ENCODE measurements around the gene SUSD3.

Gene SUSD3

DNA sequence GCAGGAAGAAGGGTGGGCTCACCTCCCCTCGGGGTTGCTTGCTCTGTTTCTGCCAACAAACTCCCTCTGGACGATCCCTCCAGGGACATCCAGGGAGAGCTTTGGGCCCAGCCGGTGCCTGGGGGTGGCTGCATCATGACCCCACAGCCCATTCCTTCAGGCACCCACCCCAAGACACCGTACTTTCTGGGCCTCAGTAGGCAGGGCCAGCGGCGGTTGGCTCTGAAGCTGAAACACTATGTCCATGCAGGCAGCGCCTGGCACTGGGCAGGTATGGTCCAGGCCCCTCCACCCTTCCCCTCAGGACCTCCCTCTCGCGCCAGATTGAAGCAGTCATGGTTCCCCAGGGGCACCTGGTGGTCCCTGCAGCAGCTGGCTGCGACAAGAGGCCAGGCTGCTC lies 18.5 kb upstream of the SUSD3 start:
- no peaks in the 10 kb centered on the region for H3K36me3 ChIP-seq (ENCODE audit: insufficient read depth, low read length)
- H3K27me3 ChIP-seq (ENCODE audit: insufficient read depth, low read length), result no peaks in the 10 kb centered on the region
- H3K4me1 ChIP-seq (ENCODE audit: control insufficient read depth, insufficient read depth, low read length, unreplicated experiment), result no peaks in the 10 kb centered on the region

GRCh38 chr9:93040409-93040808 lies 18.1 kb upstream of the SUSD3 start:
- H3K79me2 ChIP-seq (ENCODE audit: control insufficient read depth, insufficient read depth, low read length, unreplicated experiment), result no peaks in the 10 kb centered on the region
- no peak overlapping the region for H3K27ac ChIP-seq (ENCODE audit: low read depth, low read length)

More for the DNA sequence above, 18.5 kb upstream of the SUSD3 start:
- H3K4me3 ChIP-seq (ENCODE audit: low read depth, low read length), result no peak overlapping the region
- H3K27ac ChIP-seq (ENCODE audit: low read depth, low read length), result no peak overlapping the region
- H3K79me2 ChIP-seq (ENCODE audit: control insufficient read depth, insufficient read depth, low read length, unreplicated experiment), result no peaks in the 10 kb centered on the region
- no peak overlapping the region for H2AFZ ChIP-seq (ENCODE audit: low read length, unreplicated experiment)

DNA sequence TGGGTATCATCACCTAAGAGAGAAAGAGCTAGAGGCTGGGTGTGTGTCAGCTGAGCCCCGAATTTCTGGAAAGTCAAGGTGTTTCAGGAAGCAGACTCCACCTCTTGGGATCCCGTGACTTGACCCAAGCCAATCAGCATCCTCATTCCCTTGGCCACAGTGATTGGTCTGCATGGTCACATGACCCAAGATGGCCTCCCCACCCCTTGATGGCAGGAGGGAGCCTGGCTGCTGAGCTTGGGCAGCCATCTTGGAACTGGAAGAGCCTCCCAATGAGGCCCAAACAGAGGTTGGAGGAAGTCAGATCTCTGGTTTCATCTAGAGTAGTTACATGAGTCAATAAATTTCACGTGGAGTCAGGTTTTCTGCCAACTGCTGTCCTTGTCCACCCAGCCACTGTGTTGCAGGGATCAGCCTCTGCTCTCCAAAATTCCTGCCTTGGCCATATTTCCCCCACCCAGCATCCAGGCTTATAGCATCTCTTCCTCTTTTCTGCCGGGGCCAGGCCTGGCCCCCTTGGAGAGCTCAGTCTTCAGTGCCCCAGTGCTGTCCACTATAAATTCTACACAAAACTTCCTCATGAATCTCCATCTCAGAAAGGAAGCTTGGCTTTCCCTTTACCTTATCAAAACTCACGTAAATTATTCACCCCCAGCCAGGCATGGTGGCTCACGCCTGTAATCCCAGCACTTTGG lies 17.2 kb upstream of the SUSD3 start:
- Histone ChIP-seq H3K27ac (ENCODE audit: low read depth, low read length) (no peak overlapping the region), H2AFZ (ENCODE audit: low read length, unreplicated experiment) (no peak overlapping the region), H3K36me3 (ENCODE audit: insufficient read depth, low read length) (no peaks in the 10 kb centered on the region), H3K79me2 (ENCODE audit: control insufficient read depth, insufficient read depth, low read length, unreplicated experiment) (no peaks in the 10 kb centered on the region), H3K4me1 (ENCODE audit: control insufficient read depth, insufficient read depth, low read length, unreplicated experiment) (no peaks in the 10 kb centered on the region), H3K4me3 (ENCODE audit: low read depth, low read length) (no peak overlapping the region), H3K27me3 (ENCODE audit: insufficient read depth, low read length) (no peaks in the 10 kb centered on the region)

More at GRCh38 chr9:93040409-93040808, 18.1 kb upstream of the SUSD3 start:
- H3K4me1 ChIP-seq (ENCODE audit: control insufficient read depth, insufficient read depth, low read length, unreplicated experiment), result no peaks in the 10 kb centered on the region
- H3K4me3 ChIP-seq (ENCODE audit: low read depth, low read length), result no peak overlapping the region
- no peaks in the 10 kb centered on the region for H3K36me3 ChIP-seq (ENCODE audit: insufficient read depth, low read length)
- no peak overlapping the region for H2AFZ ChIP-seq (ENCODE audit: low read length, unreplicated experiment)
- H3K27me3 ChIP-seq (ENCODE audit: insufficient read depth, low read length), result no peaks in the 10 kb centered on the region

- Histone ChIP-seq H3K79me2 (ENCODE audit: control insufficient read depth, insufficient read depth, low read length, unreplicated experiment) (no peaks in the 10 kb centered on the region), H3K4me3 (ENCODE audit: low read depth, low read length) (no peak overlapping the region), H2AFZ (ENCODE audit: low read length, unreplicated experiment) (no peak overlapping the region), H3K27ac (ENCODE audit: low read depth, low read length) (no peak overlapping the region), H3K36me3 (ENCODE audit: insufficient read depth, low read length) (no peaks in the 10 kb centered on the region), H3K4me1 (ENCODE audit: control insufficient read depth, insufficient read depth, low read length, unreplicated experiment) (no peaks in the 10 kb centered on the region), H3K27me3 (ENCODE audit: insufficient read depth, low read length) (no peaks in the 10 kb centered on the region)
Observed at GRCh38 chr9:93043122-93043521, 15.4 kb upstream of the SUSD3 start.

DNA sequence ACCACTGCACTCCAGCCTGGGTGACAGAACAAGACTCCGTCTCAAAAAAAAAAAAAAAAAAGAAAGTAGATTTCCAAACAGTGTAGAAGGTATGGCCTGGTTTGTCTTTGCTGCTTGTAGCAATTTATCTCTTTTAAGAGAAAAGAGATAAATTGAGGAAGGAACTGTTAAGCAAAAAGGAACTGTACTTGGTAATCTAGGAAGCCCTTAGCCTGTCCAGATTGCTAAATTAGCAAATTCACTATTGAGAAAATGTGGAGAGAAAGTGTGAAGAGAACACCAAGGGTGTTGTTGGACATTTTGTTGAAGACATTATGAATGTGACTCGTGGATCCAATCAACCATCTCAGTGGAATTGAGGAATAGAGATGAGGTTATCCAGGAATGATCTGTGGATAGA lies 13.0 kb upstream of the SUSD3 start:
- Histone ChIP-seq H3K4me3 (ENCODE audit: low read depth, low read length) (no peak overlapping the region), H3K27me3 (ENCODE audit: insufficient read depth, low read length) (no peaks in the 10 kb centered on the region), H3K36me3 (ENCODE audit: insufficient read depth, low read length) (no peaks in the 10 kb centered on the region), H3K79me2 (ENCODE audit: control insufficient read depth, insufficient read depth, low read length, unreplicated experiment) (no peaks in the 10 kb centered on the region), H3K4me1 (ENCODE audit: control insufficient read depth, insufficient read depth, low read length, unreplicated experiment) (no peaks in the 10 kb centered on the region), H3K27ac (ENCODE audit: low read depth, low read length) (no peak overlapping the region), H2AFZ (ENCODE audit: low read length, unreplicated experiment) (no peak overlapping the region)

DNA sequence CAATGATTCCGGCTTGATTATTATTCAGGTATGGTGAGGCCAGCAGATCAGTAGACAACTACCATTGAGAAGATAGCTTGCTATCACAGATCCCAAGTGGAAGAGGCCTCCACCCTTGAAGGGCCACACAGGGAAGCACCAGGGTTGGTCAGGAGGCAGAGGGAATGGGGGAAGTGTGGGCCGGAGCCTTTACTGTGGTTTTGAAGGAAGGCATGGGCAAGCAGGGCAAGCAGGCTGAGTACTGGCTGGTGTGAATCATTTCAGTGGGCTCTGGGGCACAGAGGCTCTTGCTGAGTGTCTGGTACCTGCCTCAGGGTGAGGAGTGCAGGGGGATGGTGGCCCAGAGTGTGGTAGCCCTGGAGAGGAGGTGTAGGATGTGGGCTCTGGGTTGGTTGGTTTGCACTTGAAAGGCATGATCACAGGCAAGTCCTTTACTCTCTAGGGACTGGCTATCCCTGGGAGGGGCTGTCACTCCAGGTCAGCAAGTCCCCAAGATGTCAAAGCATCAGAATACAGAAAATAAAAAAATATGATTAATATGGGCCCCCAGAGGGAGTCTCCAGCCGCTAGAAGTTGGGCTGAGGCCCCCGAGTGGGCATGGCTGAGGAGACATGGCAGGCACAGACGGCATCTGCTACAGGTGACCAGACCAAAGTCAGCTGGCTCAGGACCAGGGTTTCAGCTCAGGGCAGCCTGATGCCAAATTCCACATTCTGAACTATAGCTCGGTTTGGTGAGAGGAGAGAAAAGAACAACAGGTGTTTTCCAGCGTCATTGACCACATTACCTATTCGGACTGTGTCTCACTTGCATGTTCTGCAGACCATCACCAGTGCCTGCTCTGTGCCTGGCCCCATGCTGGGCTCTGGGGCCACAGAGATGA lies 9.7 kb upstream of the SUSD3 start:
- Histone ChIP-seq H3K27me3 (ENCODE audit: insufficient read depth, low read length) (no peaks in the 10 kb centered on the region), H3K79me2 (ENCODE audit: control insufficient read depth, insufficient read depth, low read length, unreplicated experiment) (no peaks in the 10 kb centered on the region), H2AFZ (ENCODE audit: low read length, unreplicated experiment) (no peak overlapping the region), H3K27ac (ENCODE audit: low read depth, low read length) (no peak overlapping the region), H3K4me1 (ENCODE audit: control insufficient read depth, insufficient read depth, low read length, unreplicated experiment) (no peaks in the 10 kb centered on the region), H3K4me3 (ENCODE audit: low read depth, low read length) (no peak overlapping the region), H3K36me3 (ENCODE audit: insufficient read depth, low read length) (no peaks in the 10 kb centered on the region)

DNA sequence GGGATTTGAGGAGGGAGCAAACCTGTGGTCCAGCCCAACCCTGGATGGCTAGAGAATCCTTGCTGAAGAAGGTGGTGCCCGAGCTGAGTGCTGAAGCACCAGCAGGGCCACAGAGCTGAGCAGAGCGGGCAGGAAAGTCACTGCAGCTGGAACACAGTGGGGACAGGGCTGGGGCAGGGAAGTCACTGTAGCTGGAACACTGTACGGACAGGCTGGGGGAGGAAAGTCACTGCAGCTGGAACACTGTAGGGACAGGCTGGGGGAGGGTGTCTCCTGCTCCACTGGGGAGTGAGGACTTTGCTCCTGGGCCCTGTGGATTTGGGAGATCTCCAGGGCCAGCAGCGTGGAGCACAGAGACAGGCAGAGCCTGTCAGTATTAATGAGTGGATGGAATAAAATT lies 9.0 kb upstream of the SUSD3 start:
- Histone ChIP-seq H3K4me1 (ENCODE audit: control insufficient read depth, insufficient read depth, low read length, unreplicated experiment) (no peaks in the 10 kb centered on the region), H3K4me3 (ENCODE audit: low read depth, low read length) (no peak overlapping the region), H2AFZ (ENCODE audit: low read length, unreplicated experiment) (no peak overlapping the region), H3K27me3 (ENCODE audit: insufficient read depth, low read length) (no peaks in the 10 kb centered on the region), H3K36me3 (ENCODE audit: insufficient read depth, low read length) (no peaks in the 10 kb centered on the region), H3K27ac (ENCODE audit: low read depth, low read length) (no peak overlapping the region), H3K79me2 (ENCODE audit: control insufficient read depth, insufficient read depth, low read length, unreplicated experiment) (no peaks in the 10 kb centered on the region)

- no peaks in the 10 kb centered on the region for H3K36me3 ChIP-seq (ENCODE audit: insufficient read depth, low read length)
- no peak overlapping the region for H3K27ac ChIP-seq (ENCODE audit: low read depth, low read length)
- H3K27me3 ChIP-seq (ENCODE audit: insufficient read depth, low read length), result no peaks in the 10 kb centered on the region
- H3K79me2 ChIP-seq (ENCODE audit: control insufficient read depth, insufficient read depth, low read length, unreplicated experiment), result no peaks in the 10 kb centered on the region
- no peaks in the 10 kb centered on the region for H3K4me1 ChIP-seq (ENCODE audit: control insufficient read depth, insufficient read depth, low read length, unreplicated experiment)
- H2AFZ ChIP-seq (ENCODE audit: low read length, unreplicated experiment), result no peak overlapping the region
- no peak overlapping the region for H3K4me3 ChIP-seq (ENCODE audit: low read depth, low read length)
Observed at GRCh38 chr9:93050231-93050630, 8.3 kb upstream of the SUSD3 start.

DNA sequence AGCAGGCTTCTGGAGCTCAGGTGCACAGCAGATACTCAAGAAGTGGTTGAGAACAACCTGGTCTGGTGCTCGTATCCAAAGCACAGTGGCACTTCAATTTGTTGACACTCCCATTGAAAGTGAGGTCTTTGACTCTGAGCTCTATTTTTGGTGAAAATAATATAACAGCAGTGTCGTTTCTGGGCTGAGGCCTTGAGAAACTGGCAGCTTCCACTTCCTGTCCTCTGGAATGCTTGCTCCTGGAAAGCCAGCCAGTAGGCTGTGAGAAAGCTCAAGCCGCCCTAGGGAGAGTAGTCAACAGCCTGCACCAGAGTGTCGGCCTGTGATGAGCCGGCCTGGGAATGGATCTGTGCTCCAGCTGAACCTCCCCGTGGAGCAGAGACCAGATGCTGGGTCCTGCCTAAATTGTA lies 6.8 kb upstream of the SUSD3 start:
- no peak overlapping the region for H2AFZ ChIP-seq (ENCODE audit: low read length, unreplicated experiment)
- H3K4me3 ChIP-seq (ENCODE audit: low read depth, low read length), result no peak overlapping the region
- no peak overlapping the region for H3K27ac ChIP-seq (ENCODE audit: low read depth, low read length)
- H3K79me2 ChIP-seq (ENCODE audit: control insufficient read depth, insufficient read depth, low read length, unreplicated experiment), result no peaks in the 10 kb centered on the region
- no peaks in the 10 kb centered on the region for H3K27me3 ChIP-seq (ENCODE audit: insufficient read depth, low read length)
- no peaks in the 10 kb centered on the region for H3K36me3 ChIP-seq (ENCODE audit: insufficient read depth, low read length)
- no peaks in the 10 kb centered on the region for H3K4me1 ChIP-seq (ENCODE audit: control insufficient read depth, insufficient read depth, low read length, unreplicated experiment)

DNA sequence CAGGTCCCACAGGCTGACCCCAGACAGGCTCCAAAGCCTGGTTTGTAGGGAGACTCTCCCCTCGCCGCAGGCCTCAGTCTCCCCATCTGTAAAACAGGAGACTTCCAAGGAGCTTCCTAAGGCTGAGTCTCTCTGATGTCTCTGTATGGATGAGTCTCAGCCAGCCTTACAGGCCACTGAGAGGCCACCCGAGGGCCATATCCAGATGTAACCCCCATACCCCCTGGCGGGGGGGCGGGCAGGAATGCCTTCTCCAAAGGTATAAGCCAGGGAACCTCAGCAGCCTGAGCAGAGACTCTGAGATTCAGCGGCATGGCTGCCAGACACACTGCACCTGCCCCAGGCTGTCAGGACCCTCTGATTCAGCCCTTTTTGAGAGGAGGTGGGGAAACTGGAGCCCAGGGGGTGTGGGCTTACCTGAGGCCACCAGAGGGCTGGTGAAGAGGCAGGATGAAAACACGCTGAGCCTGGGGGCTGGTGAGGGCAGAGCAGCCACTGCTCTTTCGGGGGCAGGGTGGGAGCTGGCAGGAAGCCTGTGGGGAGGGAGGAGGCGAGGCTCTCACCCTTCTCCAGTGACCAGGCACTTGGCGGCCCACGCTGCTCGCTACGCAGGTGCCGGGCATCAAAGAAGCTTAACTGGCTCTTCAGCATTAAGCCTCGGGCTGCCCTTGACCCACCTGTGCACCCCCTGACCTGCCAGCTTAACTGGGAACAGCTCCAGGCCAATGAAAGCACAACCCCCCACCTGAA lies 5.5 kb upstream of the SUSD3 start:
- Histone ChIP-seq H3K36me3 (ENCODE audit: insufficient read depth, low read length) (no peaks in the 10 kb centered on the region), H3K27me3 (ENCODE audit: insufficient read depth, low read length) (no peaks in the 10 kb centered on the region), H2AFZ (ENCODE audit: low read length, unreplicated experiment) (no peak overlapping the region), H3K27ac (ENCODE audit: low read depth, low read length) (no peak overlapping the region), H3K79me2 (ENCODE audit: control insufficient read depth, insufficient read depth, low read length, unreplicated experiment) (no peaks in the 10 kb centered on the region), H3K4me3 (ENCODE audit: low read depth, low read length) (no peak overlapping the region), H3K4me1 (ENCODE audit: control insufficient read depth, insufficient read depth, low read length, unreplicated experiment) (no peaks in the 10 kb centered on the region)
